ENCODE results near the gene AP3B1. TPM values are rescaled to one million over a fixed set of nuclear protein-coding genes. Genes with fewer than 3 reads are reported as not detected.

AP3B1 gene
- total RNA-seq, 1 donor from 2014 or later = 60.4 TPM

DNA sequence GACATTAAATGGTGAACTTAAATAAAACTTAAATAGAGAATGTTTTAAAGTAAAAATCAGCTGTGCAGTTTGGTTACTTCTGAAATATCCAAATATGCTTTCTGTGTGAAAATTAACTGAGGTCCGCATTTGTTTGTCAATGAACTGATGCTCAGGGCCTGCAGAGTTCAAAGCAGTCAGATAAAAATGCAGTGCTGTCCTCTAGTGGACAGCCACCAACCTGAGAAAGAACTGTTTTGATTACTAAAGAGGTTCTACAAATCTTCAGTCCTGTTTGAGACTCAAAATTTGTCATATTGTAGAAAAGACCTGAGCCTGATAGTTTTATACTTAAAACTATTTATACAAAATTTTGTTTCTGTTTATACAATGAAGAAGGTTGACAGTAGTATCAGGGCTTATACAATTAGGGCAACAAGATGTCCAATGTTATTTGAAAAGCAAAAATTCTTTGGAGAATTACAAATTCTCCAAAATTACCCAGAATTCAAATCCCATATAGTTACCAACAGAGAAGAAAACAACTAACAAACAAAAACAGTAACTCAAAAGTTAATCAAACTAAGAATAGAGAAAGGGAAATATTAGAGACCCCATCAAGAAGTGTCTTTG, 286.0 kb downstream of the AP3B1 start:
- Mint-ChIP-seq H3K36me3 (ENCODE audit: low read depth) (peaks cover 3% of the 10 kb centered on the region), H3K27ac (ENCODE audit: unreplicated experiment) (no peak overlapping the region), H3K9me3 (ENCODE audit: low read depth) (no peaks in the 10 kb centered on the region), H3K27me3 (ENCODE audit: low read depth) (no peaks in the 10 kb centered on the region), H3K4me1 (ENCODE audit: low read depth) (peaks cover 16% of the 10 kb centered on the region), H3K4me3 (ENCODE audit: unreplicated experiment) (no peak overlapping the region)
- peak; percentile 90 for TF ChIP-seq CTCF (IDR thresholded peaks at IDR 0.05)
- no peak for DNase-seq (ENCODE audit: low spot score)

DNA sequence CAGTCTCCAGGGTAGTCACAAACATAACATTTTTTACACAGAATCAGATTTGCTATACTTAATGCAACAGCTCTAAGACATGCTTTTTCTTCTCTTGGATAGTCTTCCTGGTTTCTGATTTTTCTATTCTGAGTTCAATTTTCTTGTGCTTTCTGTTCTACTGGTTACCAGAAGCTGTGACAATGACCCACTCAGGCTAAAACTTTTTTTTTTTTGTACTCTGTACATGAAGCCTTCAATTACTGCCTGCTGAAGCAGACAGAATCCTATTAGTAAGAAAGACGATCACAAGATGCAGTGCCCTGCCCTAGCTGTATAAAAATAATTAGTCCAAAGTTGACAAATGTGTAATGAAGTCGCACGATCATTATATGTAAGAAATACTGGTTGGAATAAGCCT, 287.3 kb downstream of the AP3B1 start:
- H3K4me1 Mint-ChIP-seq (ENCODE audit: low read depth) = peaks cover 16% of the 10 kb centered on the region
- H3K36me3 Mint-ChIP-seq (ENCODE audit: low read depth) = peaks cover 3% of the 10 kb centered on the region
- no peak for DNase-seq (ENCODE audit: low spot score)
- H3K9me3 Mint-ChIP-seq (ENCODE audit: low read depth) = no peaks in the 10 kb centered on the region
- H3K27me3 Mint-ChIP-seq (ENCODE audit: low read depth) = no peaks in the 10 kb centered on the region
- no peak overlapping the region for H3K4me3 Mint-ChIP-seq (ENCODE audit: unreplicated experiment)
- TF ChIP-seq CTCF (IDR thresholded peaks at IDR 0.05) = no peak
- no peak overlapping the region for H3K27ac Mint-ChIP-seq (ENCODE audit: unreplicated experiment)

DNA sequence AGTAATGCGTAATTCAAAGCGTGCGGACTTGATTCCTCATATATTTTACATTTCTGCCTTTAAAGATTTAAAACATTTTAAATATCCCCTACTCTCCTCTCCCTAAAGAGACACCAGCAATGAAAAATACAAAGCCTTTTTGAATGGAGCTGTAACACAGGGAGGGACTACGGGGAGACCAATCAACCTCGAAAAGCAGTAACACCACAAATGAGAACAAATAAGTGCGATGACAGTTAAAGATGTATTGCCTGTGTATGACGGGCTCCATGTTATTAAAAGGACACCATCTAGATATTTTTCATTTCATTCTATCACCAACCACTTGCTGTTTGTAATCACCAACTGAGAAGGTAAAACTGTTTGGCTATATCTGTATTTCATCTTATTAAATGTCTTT, 288.0 kb downstream of the AP3B1 start:
- no peak for DNase-seq (ENCODE audit: low spot score)
- Mint-ChIP-seq H3K36me3 (ENCODE audit: low read depth) (peaks cover 3% of the 10 kb centered on the region), H3K4me1 (ENCODE audit: low read depth) (peaks cover 16% of the 10 kb centered on the region), H3K9me3 (ENCODE audit: low read depth) (no peaks in the 10 kb centered on the region), H3K4me3 (ENCODE audit: unreplicated experiment) (no peak overlapping the region), H3K27me3 (ENCODE audit: low read depth) (no peaks in the 10 kb centered on the region), H3K27ac (ENCODE audit: unreplicated experiment) (no peak overlapping the region)
- TF ChIP-seq CTCF (IDR thresholded peaks at IDR 0.05) = no peak

GRCh38 chr5:78005021-78005785, 289.3 kb downstream of the AP3B1 start:
- H3K27ac Mint-ChIP-seq (ENCODE audit: unreplicated experiment) = no peak overlapping the region

GRCh38 chr5:78004559-78004958, 289.9 kb downstream of the AP3B1 start:
- peaks cover 6% of the 10 kb centered on the region for H3K36me3 Mint-ChIP-seq (ENCODE audit: low read depth)
- H3K4me3 Mint-ChIP-seq (ENCODE audit: unreplicated experiment) = no peak overlapping the region
- no peak for DNase-seq (ENCODE audit: low spot score)
- no peaks in the 10 kb centered on the region for H3K9me3 Mint-ChIP-seq (ENCODE audit: low read depth)
- H3K4me1 Mint-ChIP-seq (ENCODE audit: low read depth) = peaks cover 6% of the 10 kb centered on the region
- H3K27ac Mint-ChIP-seq (ENCODE audit: unreplicated experiment) = no peak overlapping the region
- no peaks in the 10 kb centered on the region for H3K27me3 Mint-ChIP-seq (ENCODE audit: low read depth)
- TF ChIP-seq CTCF (IDR thresholded peaks at IDR 0.05) = no peak

More at GRCh38 chr5:78005021-78005785, 289.3 kb downstream of the AP3B1 start:
- no peak for DNase-seq (ENCODE audit: low spot score)
- Mint-ChIP-seq H3K4me3 (ENCODE audit: unreplicated experiment) (no peak overlapping the region), H3K36me3 (ENCODE audit: low read depth) (peaks cover 4% of the 10 kb centered on the region), H3K27me3 (ENCODE audit: low read depth) (no peaks in the 10 kb centered on the region), H3K4me1 (ENCODE audit: low read depth) (peaks cover 11% of the 10 kb centered on the region), H3K9me3 (ENCODE audit: low read depth) (no peaks in the 10 kb centered on the region)
- no peak for TF ChIP-seq CTCF (IDR thresholded peaks at IDR 0.05)
